Esophagus squamous epithelium (tissue), 4 donors: ENCODE results near the gene AFF3.

Experiments
- POLR2A ChIP-seq, 4 donors: fragments of 450-650 bp; IDR thresholded peaks; one replicate each; pipeline ENCODE4 v1.6.1; 2017; ENCODE audit warnings: antibody characterized with exemption in 4 of 4, mild to moderate bottlenecking in 4 of 4, moderate library complexity in 3 of 4
- TF ChIP-seq, protein P1 (sequence below), 6 experiments: fragments of 450-650 bp in 4 of 6; fragments of 200-600 bp in 2 of 6; sonication (generic) in 2 of 6; IDR thresholded peaks; one replicate each; pipeline ENCODE4 v1.5.1; 2016 to 2019; ENCODE audit warnings: antibody characterized with exemption in 6 of 6, mild to moderate bottlenecking in 4 of 6, moderate library complexity in 4 of 6

DNA sequence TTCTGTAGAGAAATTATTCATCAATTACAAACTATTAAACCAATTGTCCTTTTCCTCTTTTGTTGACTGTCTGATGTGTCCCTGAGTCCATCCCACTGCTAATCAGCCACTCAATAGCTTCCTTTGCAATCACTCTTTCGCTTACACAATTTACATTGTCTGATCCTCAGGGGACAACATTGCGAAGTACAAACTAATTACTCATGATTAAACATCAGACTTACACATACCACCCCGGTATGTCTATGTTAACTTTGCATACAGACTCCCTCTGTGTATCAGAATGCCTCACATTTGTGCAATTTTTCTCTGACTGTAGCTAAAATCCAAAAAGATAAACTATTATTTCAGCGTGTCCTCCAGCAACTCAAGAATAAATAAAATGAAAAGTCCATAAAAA is 388.2 kb downstream of the AFF3 start:
- TF ChIP-seq, protein P1, sequence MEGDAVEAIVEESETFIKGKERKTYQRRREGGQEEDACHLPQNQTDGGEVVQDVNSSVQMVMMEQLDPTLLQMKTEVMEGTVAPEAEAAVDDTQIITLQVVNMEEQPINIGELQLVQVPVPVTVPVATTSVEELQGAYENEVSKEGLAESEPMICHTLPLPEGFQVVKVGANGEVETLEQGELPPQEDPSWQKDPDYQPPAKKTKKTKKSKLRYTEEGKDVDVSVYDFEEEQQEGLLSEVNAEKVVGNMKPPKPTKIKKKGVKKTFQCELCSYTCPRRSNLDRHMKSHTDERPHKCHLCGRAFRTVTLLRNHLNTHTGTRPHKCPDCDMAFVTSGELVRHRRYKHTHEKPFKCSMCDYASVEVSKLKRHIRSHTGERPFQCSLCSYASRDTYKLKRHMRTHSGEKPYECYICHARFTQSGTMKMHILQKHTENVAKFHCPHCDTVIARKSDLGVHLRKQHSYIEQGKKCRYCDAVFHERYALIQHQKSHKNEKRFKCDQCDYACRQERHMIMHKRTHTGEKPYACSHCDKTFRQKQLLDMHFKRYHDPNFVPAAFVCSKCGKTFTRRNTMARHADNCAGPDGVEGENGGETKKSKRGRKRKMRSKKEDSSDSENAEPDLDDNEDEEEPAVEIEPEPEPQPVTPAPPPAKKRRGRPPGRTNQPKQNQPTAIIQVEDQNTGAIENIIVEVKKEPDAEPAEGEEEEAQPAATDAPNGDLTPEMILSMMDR (IDR thresholded peaks at IDR 0.05) = no peak
- no peak for TF ChIP-seq POLR2A (IDR thresholded peaks at IDR 0.05)
